ENCODE data around the gene CCDC197.

The CCDC197 gene

DNA sequence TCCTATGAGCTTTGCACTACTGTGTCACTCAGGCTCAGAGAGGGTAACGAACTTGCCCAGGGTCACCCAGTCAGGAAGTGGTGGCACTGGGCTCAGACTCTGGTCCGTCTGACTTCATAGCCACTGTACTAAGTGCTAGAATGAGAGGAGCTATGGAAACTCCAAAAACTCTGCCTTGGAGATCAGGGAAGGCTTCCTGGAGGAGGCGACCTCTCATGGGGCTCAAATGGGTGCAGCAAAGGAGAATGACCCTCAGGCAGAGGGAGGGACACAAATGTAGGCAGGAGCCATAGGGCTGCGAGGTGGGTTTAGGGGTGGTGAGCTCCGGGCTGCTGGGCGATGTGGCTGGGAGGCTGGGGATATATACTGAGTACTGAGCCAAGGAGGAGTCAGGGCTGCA, 3.2 kb downstream of the CCDC197 start:
- DNase-seq (ENCODE audit: low read depth): no peak
- no peak overlapping the region for H3K4me3 ChIP-seq (ENCODE audit: control insufficient read depth, low read depth, low read length)
- TF ChIP-seq CTCF (conservative IDR thresholded peaks at IDR 0.05; ENCODE audit: control insufficient read depth, insufficient read depth, low read depth, low read length): no peak

- TF ChIP-seq CTCF (conservative IDR thresholded peaks at IDR 0.05; ENCODE audit: control insufficient read depth, insufficient read depth, low read depth, low read length): no peak
- H3K4me3 ChIP-seq (ENCODE audit: control insufficient read depth, low read depth, low read length): no peak overlapping the region
- DNase-seq (ENCODE audit: low read depth): no peak
Measured at GRCh38 chr14:94001016-94001415, 3.9 kb downstream of the CCDC197 start.

DNA sequence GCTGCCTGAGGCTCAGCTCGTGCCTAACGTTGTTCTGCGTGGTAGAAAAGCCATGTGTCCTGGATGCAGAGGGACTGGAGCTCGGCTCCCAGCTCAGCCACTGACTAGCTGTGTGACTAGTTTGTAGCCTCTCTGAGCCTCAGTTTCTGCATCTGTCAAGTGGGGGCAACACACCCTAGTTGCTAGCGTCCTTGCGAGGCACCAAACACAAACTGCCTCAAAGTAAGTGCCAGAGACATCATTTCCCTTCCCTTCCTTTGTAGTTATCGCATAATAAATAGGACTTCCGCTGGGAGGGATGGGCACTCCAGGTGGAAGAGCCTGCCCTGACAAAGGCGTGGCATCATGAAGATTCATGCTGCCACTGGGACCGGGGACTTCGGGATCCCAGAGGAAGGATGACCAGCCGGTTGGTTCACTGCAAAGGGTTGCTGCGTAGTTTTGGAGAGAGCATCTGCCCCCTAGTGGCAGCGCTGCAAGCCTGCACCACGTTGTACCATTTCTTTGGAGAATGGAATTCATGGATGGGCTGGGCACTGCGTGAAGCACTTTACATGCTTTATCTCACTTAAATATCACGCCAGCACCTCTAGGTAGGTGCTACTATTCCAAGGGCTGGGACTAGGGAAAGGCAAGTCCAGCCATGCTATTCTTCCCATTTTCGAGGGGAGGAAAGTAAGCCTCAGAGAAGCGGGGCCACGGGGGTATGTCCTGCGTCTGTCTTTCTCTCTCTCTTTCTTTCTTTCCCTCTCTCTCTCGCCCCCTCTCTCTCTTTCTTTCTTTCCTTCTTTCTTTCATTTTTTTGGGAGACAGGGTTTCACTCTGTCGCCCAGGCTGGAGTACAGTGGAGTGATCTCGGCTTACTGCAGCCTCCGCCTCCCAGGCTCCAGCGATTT, 4.6 kb downstream of the CCDC197 start:
- peak; percentile 63 for DNase-seq (ENCODE audit: low read depth)
- no peak overlapping the region for H3K4me3 ChIP-seq (ENCODE audit: control insufficient read depth, low read depth, low read length)
- TF ChIP-seq CTCF (conservative IDR thresholded peaks at IDR 0.05; ENCODE audit: control insufficient read depth, insufficient read depth, low read depth, low read length): peak; percentile 96

DNA sequence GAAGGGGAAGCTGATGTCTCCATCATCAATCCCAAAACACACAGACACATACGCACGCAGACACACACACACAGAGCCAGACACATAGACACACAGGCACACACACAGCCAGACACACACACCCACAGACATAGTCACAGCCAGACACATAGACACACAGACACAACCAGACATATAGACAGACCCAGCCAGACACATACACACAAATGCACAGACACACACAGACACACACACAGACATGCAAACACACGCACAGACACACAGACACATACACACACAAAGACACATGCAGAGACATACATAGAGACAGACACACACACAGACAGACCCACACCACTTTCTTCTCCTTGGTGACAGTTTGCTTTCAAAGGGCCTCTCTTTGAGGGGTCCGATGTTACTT, 6.3 kb downstream of the CCDC197 start:
- no peak for DNase-seq (ENCODE audit: low read depth)
- no peak overlapping the region for H3K4me3 ChIP-seq (ENCODE audit: control insufficient read depth, low read depth, low read length)
- TF ChIP-seq CTCF (conservative IDR thresholded peaks at IDR 0.05; ENCODE audit: control insufficient read depth, insufficient read depth, low read depth, low read length): no peak

GRCh38 chr14:94004015-94004414, 6.9 kb downstream of the CCDC197 start:
- H3K4me3 ChIP-seq (ENCODE audit: control insufficient read depth, low read depth, low read length): no peak overlapping the region
- TF ChIP-seq CTCF (conservative IDR thresholded peaks at IDR 0.05; ENCODE audit: control insufficient read depth, insufficient read depth, low read depth, low read length): no peak
- DNase-seq (ENCODE audit: low read depth): no peak

GRCh38 chr14:94005324-94006073, 8.4 kb downstream of the CCDC197 start:
- no peak overlapping the region for H3K4me3 ChIP-seq (ENCODE audit: control insufficient read depth, low read depth, low read length)
- TF ChIP-seq CTCF (conservative IDR thresholded peaks at IDR 0.05; ENCODE audit: control insufficient read depth, insufficient read depth, low read depth, low read length): peak; percentile 50
- DNase-seq (ENCODE audit: low read depth): no peak

All from fibroblast of mammary gland (primary cell).